ENCODE results near the gene DRC3. TPM values are rescaled to one million over a fixed set of nuclear protein-coding genes. Genes with fewer than 3 reads are reported as not detected.
A peak's percentile ranks its signal among the peaks of the same experiment; 100 is the strongest.

Gene DRC3
- total and polyA plus RNA-seq, 2 experiments from 2014 or later, result 1.1 to 1.8 TPM

GRCh38 chr17:17982801-17983200, 10.1 kb downstream of the DRC3 start:
- Histone ChIP-seq H3K4me2 (no peak overlapping the region), H3K4me1 (ENCODE audit: insufficient read depth) (no peaks in the 10 kb centered on the region), H4K20me1 (ENCODE audit: insufficient read depth, poor library complexity, severe bottlenecking) (no peaks in the 10 kb centered on the region), H3K9me2 (replicated peaks; ENCODE audit: insufficient read depth) (no peaks in the 10 kb centered on the region), H3K4me3 (no peak overlapping the region), H3K27ac (peak overlapping the region; percentile 73), H3K27me3 (no peaks in the 10 kb centered on the region), H2AFZ (no peak overlapping the region), H3K9me3 (ENCODE audit: low read depth) (no peaks in the 10 kb centered on the region), H3K79me2 (no peaks in the 10 kb centered on the region), H3K36me3 (replicated peaks; ENCODE audit: insufficient read depth, low read depth) (no peaks in the 10 kb centered on the region)
- WGBS (ENCODE audit: low lambda C conversion rate, missing lambda C conversion rate), result 88% methylated on average over 9 of the region's 9 CpGs
- no peak for TF ChIP-seq EZH2phosphoT487 (IDR thresholded peaks at IDR 0.05; ENCODE audit: low read depth, severe bottlenecking, unreplicated experiment)
- no peak for TF ChIP-seq EZH2 (IDR thresholded peaks at IDR 0.05; ENCODE audit: borderline replicate concordance)
- no peak for TF ChIP-seq CTCF (IDR thresholded peaks at IDR 0.05; ENCODE audit: poor library complexity)
- DNase-seq (ENCODE audit: low spot score), result no peak

- Histone ChIP-seq H3K4me2 (no peak overlapping the region), H2AFZ (no peak overlapping the region)
Measured at GRCh38 chr17:17983376-17983775, 10.7 kb downstream of the DRC3 start.

GRCh38 chr17:17983776-17984175, 11.1 kb downstream of the DRC3 start:
- Histone ChIP-seq H2AFZ (no peak overlapping the region), H3K79me2 (no peaks in the 10 kb centered on the region), H3K4me2 (no peak overlapping the region), H3K36me3 (replicated peaks; ENCODE audit: insufficient read depth, low read depth) (no peaks in the 10 kb centered on the region), H4K20me1 (ENCODE audit: insufficient read depth, poor library complexity, severe bottlenecking) (no peaks in the 10 kb centered on the region), H3K4me1 (ENCODE audit: insufficient read depth) (no peaks in the 10 kb centered on the region), H3K9me3 (ENCODE audit: low read depth) (no peaks in the 10 kb centered on the region), H3K9me2 (replicated peaks; ENCODE audit: insufficient read depth) (no peaks in the 10 kb centered on the region), H3K27me3 (no peaks in the 10 kb centered on the region), H3K4me3 (no peak overlapping the region), H3K27ac (peak overlapping the region; percentile 73)
- no peak for DNase-seq (ENCODE audit: low spot score)
- 90% methylated on average over 6 of the region's 6 CpGs for WGBS (ENCODE audit: low lambda C conversion rate, missing lambda C conversion rate)
- TF ChIP-seq CTCF (IDR thresholded peaks at IDR 0.05; ENCODE audit: poor library complexity), result no peak
- no peak for TF ChIP-seq EZH2 (IDR thresholded peaks at IDR 0.05; ENCODE audit: borderline replicate concordance)
- no peak for TF ChIP-seq EZH2phosphoT487 (IDR thresholded peaks at IDR 0.05; ENCODE audit: low read depth, severe bottlenecking, unreplicated experiment)

More at GRCh38 chr17:17983376-17983775, 10.7 kb downstream of the DRC3 start:
- 88% methylated on average over 6 of the region's 6 CpGs for WGBS (ENCODE audit: low lambda C conversion rate, missing lambda C conversion rate)
- Histone ChIP-seq H3K4me3 (no peak overlapping the region), H3K9me3 (ENCODE audit: low read depth) (no peaks in the 10 kb centered on the region), H3K9me2 (replicated peaks; ENCODE audit: insufficient read depth) (no peaks in the 10 kb centered on the region), H3K36me3 (replicated peaks; ENCODE audit: insufficient read depth, low read depth) (no peaks in the 10 kb centered on the region), H3K27me3 (no peaks in the 10 kb centered on the region), H3K4me1 (ENCODE audit: insufficient read depth) (no peaks in the 10 kb centered on the region), H3K27ac (peak overlapping the region; percentile 73), H3K79me2 (no peaks in the 10 kb centered on the region), H4K20me1 (ENCODE audit: insufficient read depth, poor library complexity, severe bottlenecking) (no peaks in the 10 kb centered on the region)
- no peak for DNase-seq (ENCODE audit: low spot score)
- TF ChIP-seq EZH2 (IDR thresholded peaks at IDR 0.05; ENCODE audit: borderline replicate concordance), result no peak
- TF ChIP-seq EZH2phosphoT487 (IDR thresholded peaks at IDR 0.05; ENCODE audit: low read depth, severe bottlenecking, unreplicated experiment), result no peak
- no peak for TF ChIP-seq CTCF (IDR thresholded peaks at IDR 0.05; ENCODE audit: poor library complexity)

GRCh38 chr17:17985153-17985552, 12.5 kb downstream of the DRC3 start:
- WGBS (ENCODE audit: low lambda C conversion rate, missing lambda C conversion rate), result 93% methylated on average over 2 of the region's 2 CpGs
- no peak overlapping the region for H3K4me2 ChIP-seq

More at GRCh38 chr17:17985153-17985552, 12.5 kb downstream of the DRC3 start:
- Histone ChIP-seq H3K9me2 (replicated peaks; ENCODE audit: insufficient read depth) (no peaks in the 10 kb centered on the region), H3K4me1 (ENCODE audit: insufficient read depth) (no peaks in the 10 kb centered on the region), H3K27me3 (no peaks in the 10 kb centered on the region), H3K9me3 (ENCODE audit: low read depth) (no peaks in the 10 kb centered on the region), H4K20me1 (ENCODE audit: insufficient read depth, poor library complexity, severe bottlenecking) (no peaks in the 10 kb centered on the region), H3K27ac (no peak overlapping the region), H3K4me3 (no peak overlapping the region), H3K79me2 (no peaks in the 10 kb centered on the region), H2AFZ (no peak overlapping the region), H3K36me3 (replicated peaks; ENCODE audit: insufficient read depth, low read depth) (no peaks in the 10 kb centered on the region)
- DNase-seq (ENCODE audit: low spot score), result no peak
- TF ChIP-seq EZH2 (IDR thresholded peaks at IDR 0.05; ENCODE audit: borderline replicate concordance) (no peak), EZH2phosphoT487 (IDR thresholded peaks at IDR 0.05; ENCODE audit: low read depth, severe bottlenecking, unreplicated experiment) (no peak), CTCF (IDR thresholded peaks at IDR 0.05; ENCODE audit: poor library complexity) (no peak)
